H9 (cell line): ENCODE data around the gene SOX30. TPM values are rescaled to one million over a fixed set of nuclear protein-coding genes. Genes with fewer than 3 reads are reported as not detected.

Source experiments
- DNase-seq: peaks from one replicate; pipeline ENCODE4 v3.0.0-alpha.2; 2017
- H2AFZ ChIP-seq: one replicate; pipeline ENCODE4 v1.6.1; 2013; ENCODE audit warnings: mild to moderate bottlenecking, low read length, control low read depth, moderate library complexity
- H2AK5ac ChIP-seq: 2 replicates; pipeline ENCODE4 v1.6.1; 2013; ENCODE audit warnings: low read length, control low read depth, mixed read lengths; ENCODE audit not compliant: insufficient read length
- H2BK120ac ChIP-seq: one replicate; pipeline ENCODE4 v1.6.1; 2013; ENCODE audit warnings: low read depth, mild to moderate bottlenecking, low read length, control low read depth, inconsistent platforms; ENCODE audit not compliant: poor library complexity, severe bottlenecking
- H2BK12ac ChIP-seq: 2 replicates; pipeline ENCODE4 v1.6.1; 2013; ENCODE audit warnings: low read length, control low read depth, mixed read lengths, low read depth; ENCODE audit not compliant: insufficient read length
- H2BK15ac ChIP-seq: 2 replicates; pipeline ENCODE4 v1.6.1; 2013; ENCODE audit warnings: low read depth, low read length, control low read depth
- H2BK20ac ChIP-seq: one replicate; pipeline ENCODE4 v1.6.1; 2013; ENCODE audit warnings: low read depth, mild to moderate bottlenecking, low read length, control low read depth, inconsistent platforms; ENCODE audit not compliant: poor library complexity, severe bottlenecking
- H2BK5ac ChIP-seq: 2 replicates; pipeline ENCODE4 v1.6.1; 2013; ENCODE audit warnings: low read length, control low read depth, mixed read lengths; ENCODE audit not compliant: insufficient read length
- H3K14ac ChIP-seq: 2 replicates; pipeline ENCODE4 v1.6.1; 2013; ENCODE audit warnings: low read length, control low read depth; ENCODE audit not compliant: insufficient read depth
- H3K18ac ChIP-seq: 2 replicates; pipeline ENCODE4 v1.6.1; 2013; ENCODE audit warnings: low read depth, mild to moderate bottlenecking, mixed read lengths, low read length, control low read depth; ENCODE audit not compliant: insufficient read length
- H3K23ac ChIP-seq: 2 replicates; pipeline ENCODE4 v1.6.1; 2013; ENCODE audit warnings: low read length, control low read depth, mixed read lengths, low read depth; ENCODE audit not compliant: insufficient read length
- H3K23me2 ChIP-seq: 2 replicates; pipeline ENCODE4 v1.6.1; 2013; ENCODE audit warnings: low read depth, mild to moderate bottlenecking, mixed read lengths, low read length, control low read depth; ENCODE audit not compliant: insufficient read length, poor library complexity, severe bottlenecking
- H3K27ac ChIP-seq: 2 replicates; pipeline ENCODE4 v1.5.1; 2013; ENCODE audit warnings: low read length, control low read depth, mixed read lengths, low read depth; ENCODE audit not compliant: insufficient read length
- H3K27me3 ChIP-seq: 2 replicates; pipeline ENCODE4 v1.6.1; 2013; ENCODE audit warnings: low read length, control low read depth, inconsistent platforms; ENCODE audit not compliant: insufficient read depth
- H3K4ac ChIP-seq: 2 replicates; pipeline ENCODE4 v1.6.1; 2013; ENCODE audit warnings: low read depth, mild to moderate bottlenecking, control low read depth, inconsistent platforms, low read length, moderate library complexity
- H3K4me1 ChIP-seq: 2 replicates; pipeline ENCODE4 v1.6.1; 2013; ENCODE audit warnings: low read length, control low read depth, inconsistent platforms; ENCODE audit not compliant: insufficient read depth
- H3K4me2 ChIP-seq: 2 replicates; pipeline ENCODE4 v1.6.1; 2013; ENCODE audit warnings: low read length, control low read depth, mixed read lengths; ENCODE audit not compliant: insufficient read length, insufficient read depth
- H3K56ac ChIP-seq: 2 replicates; pipeline ENCODE4 v1.6.1; 2013; ENCODE audit warnings: low read depth, mild to moderate bottlenecking, mixed read lengths, low read length, control low read depth; ENCODE audit not compliant: insufficient read length
- H3K79me1 ChIP-seq: 2 replicates; pipeline ENCODE4 v1.6.1; 2013; ENCODE audit warnings: low read depth, mild to moderate bottlenecking, moderate library complexity, low read length, control low read depth, inconsistent platforms; ENCODE audit not compliant: insufficient read depth, poor library complexity, severe bottlenecking
- H3K79me2 ChIP-seq: 2 replicates; pipeline ENCODE4 v1.6.1; 2013; ENCODE audit warnings: low read length, control low read depth, inconsistent platforms; ENCODE audit not compliant: insufficient read depth
- H3K9ac ChIP-seq: 2 replicates; pipeline ENCODE4 v1.6.1; 2013; ENCODE audit warnings: low read length, control low read depth, mixed read lengths; ENCODE audit not compliant: insufficient read length; ENCODE audit errors: extremely low read depth
- H3K9me3 ChIP-seq: one replicate; pipeline ENCODE4 v1.6.1; 2013; ENCODE audit warnings: low read depth, low read length, inconsistent platforms; ENCODE audit not compliant: control insufficient read depth
- H3T11ph ChIP-seq: one replicate; pipeline ENCODE4 v1.6.1; 2013; ENCODE audit warnings: mild to moderate bottlenecking, low read length, control low read depth, inconsistent platforms
- H4K20me1 ChIP-seq: one replicate; pipeline ENCODE4 v1.6.1; 2013; ENCODE audit not compliant: control insufficient read depth, insufficient read length, insufficient read depth
- H4K5ac ChIP-seq: 2 replicates; pipeline ENCODE4 v1.6.1; 2013; ENCODE audit warnings: low read depth, mild to moderate bottlenecking, mixed read lengths, low read length, control low read depth; ENCODE audit not compliant: insufficient read length
- H4K8ac ChIP-seq: replicated peaks from 2 replicates; pipeline ENCODE4 v1.6.1; 2013; ENCODE audit warnings: low read length, control low read depth, mixed read lengths, low read depth; ENCODE audit not compliant: insufficient read length
- H4K91ac ChIP-seq: 2 replicates; pipeline ENCODE4 v1.6.1; 2013; ENCODE audit warnings: low read depth, mild to moderate bottlenecking, moderate library complexity, mixed read lengths, low read length, control low read depth; ENCODE audit not compliant: insufficient read length
- H3K27ac Mint-ChIP-seq, 3 experiments: 2 replicates in 2 of 3; 3 replicates in 1 of 3; pipeline ENCODE4 v1.8.0; 2020 to 2021; ENCODE audit warnings: mixed read lengths in 3 of 3, mild to moderate bottlenecking in 1 of 3, moderate library complexity in 1 of 3
- H3K27me3 Mint-ChIP-seq: 2 replicates; pipeline ENCODE4 v1.8.0; 2021; ENCODE audit warnings: low read depth, mild to moderate bottlenecking, moderate library complexity, mixed read lengths
- H3K36me3 Mint-ChIP-seq, 3 experiments: 2 replicates in 2 of 3; 3 replicates in 1 of 3; pipeline ENCODE4 v1.8.0; 2020 to 2021; ENCODE audit warnings: low read depth in 3 of 3, mixed read lengths in 3 of 3; ENCODE audit not compliant: insufficient read depth in 1 of 3
- H3K4me1 Mint-ChIP-seq, 2 experiments: 2 replicates each; pipeline ENCODE4 v1.8.0; 2020; ENCODE audit warnings: mixed read lengths in 2 of 2
- H3K4me3 Mint-ChIP-seq, 2 experiments: 2 replicates in 1 of 2; 3 replicates in 1 of 2; pipeline ENCODE4 v1.8.0; 2020 to 2021; ENCODE audit warnings: mild to moderate bottlenecking in 2 of 2, mixed read lengths in 2 of 2, moderate library complexity in 1 of 2
- H3K9me3 Mint-ChIP-seq, 2 experiments: 2 replicates in 1 of 2; 3 replicates in 1 of 2; pipeline ENCODE4 v1.8.0; 2020; ENCODE audit warnings: mild to moderate bottlenecking in 2 of 2, mixed read lengths in 2 of 2, moderate library complexity in 1 of 2
- WGBS: extraction: QIAGEN DNeasy Blood & Tissue Kit; methylation state at CpG from one replicate; pipeline ENCODE4 v1.1.7; 2013; ENCODE audit warnings: missing lambda C conversion rate, low lambda C conversion rate, mixed read lengths; ENCODE audit not compliant: insufficient read length; ENCODE audit errors: extremely low coverage; 5-methylcytosine and 5-hydroxymethylcytosine counted together
- total RNA-seq: library from RNA; stranded (reverse); gene quantifications from 2 replicates; pipeline ENCODE4 v1.2.1, GENCODE V29; 2021
- TF ChIP-seq, protein P1 (sequence below): fragments of 200-600 bp; sonication (generic); conservative IDR thresholded peaks from 3 replicates; pipeline ENCODE4 v1.8.0; 2021; ENCODE audit warnings: antibody characterized with exemption, mild to moderate bottlenecking

Gene SOX30
- total RNA-seq, 1 experiment from 2014 or later, result not detected

DNA sequence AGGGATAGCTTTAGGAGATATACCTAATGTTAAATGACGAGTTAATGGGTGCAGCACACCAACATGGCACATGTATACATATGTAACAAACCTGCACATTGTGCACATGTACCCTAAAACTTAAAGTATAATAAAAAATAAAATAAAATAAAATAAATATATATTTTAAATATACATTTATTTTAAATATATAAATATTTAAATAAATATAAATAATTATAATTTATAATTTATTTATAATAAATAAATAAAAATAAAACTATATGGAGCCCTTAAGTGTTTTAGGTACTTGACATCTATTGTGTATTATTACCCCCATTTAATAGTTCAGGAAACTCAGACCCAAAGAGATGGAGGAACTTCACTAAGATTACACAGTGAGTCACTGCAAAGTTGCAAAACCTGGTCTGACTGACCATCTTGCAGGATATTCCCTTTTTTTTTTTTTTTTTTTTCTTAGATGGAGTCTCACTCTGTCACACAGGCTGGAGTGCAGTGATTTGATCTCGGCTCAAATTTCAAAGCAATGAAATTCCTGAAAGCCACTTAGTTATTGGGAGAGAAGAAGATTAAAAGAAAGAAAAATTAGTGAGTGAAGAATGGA lies 13.3 kb upstream of the SOX30 start:
- Mint-ChIP-seq H3K4me3 (no peak overlapping the region), H3K4me1 (peaks cover 0 to 8% of the 10 kb centered on the region in 2 experiments; a peak in 2 of 4 replicates), H3K36me3 (no peaks in the 10 kb centered on the region), H3K9me3 (peaks cover 8 to 9% of the 10 kb centered on the region in 2 experiments; a peak in 3 of 5 replicates), H3K27me3 (peaks cover 15% of the 10 kb centered on the region), H3K27ac (no peak overlapping the region)
- Histone ChIP-seq H4K20me1 (no peaks in the 10 kb centered on the region), H3K79me1 (no peaks in the 10 kb centered on the region), H4K8ac (no peak overlapping the region), H4K91ac (no peak overlapping the region), H3K56ac (no peak overlapping the region), H3K9me3 (no peaks in the 10 kb centered on the region), H3K18ac (no peak overlapping the region), H3K14ac (no peak overlapping the region), H2AFZ (no peak overlapping the region), H3K27me3 (peaks cover 3% of the 10 kb centered on the region; the same call in 1 of the 2 replicates), H3K23ac (no peak overlapping the region), H3K4ac (no peak overlapping the region), H3K23me2 (no peaks in the 10 kb centered on the region), H2BK120ac (no peak overlapping the region), H3K4me2 (no peak overlapping the region), H3T11ph (no peak overlapping the region), H2BK20ac (no peak overlapping the region), H2BK12ac (no peak overlapping the region), H3K79me2 (no peaks in the 10 kb centered on the region), H3K4me1 (no peaks in the 10 kb centered on the region), H3K9ac (no peak overlapping the region), H4K5ac (no peak overlapping the region), H2BK15ac (no peak overlapping the region), H2BK5ac (no peak overlapping the region), H2AK5ac (no peak overlapping the region), H3K27ac (no peak overlapping the region)
- WGBS, result no CpG with 5 or more reads among the region's 2 CpGs
- no peak for DNase-seq
- TF ChIP-seq, protein P1, sequence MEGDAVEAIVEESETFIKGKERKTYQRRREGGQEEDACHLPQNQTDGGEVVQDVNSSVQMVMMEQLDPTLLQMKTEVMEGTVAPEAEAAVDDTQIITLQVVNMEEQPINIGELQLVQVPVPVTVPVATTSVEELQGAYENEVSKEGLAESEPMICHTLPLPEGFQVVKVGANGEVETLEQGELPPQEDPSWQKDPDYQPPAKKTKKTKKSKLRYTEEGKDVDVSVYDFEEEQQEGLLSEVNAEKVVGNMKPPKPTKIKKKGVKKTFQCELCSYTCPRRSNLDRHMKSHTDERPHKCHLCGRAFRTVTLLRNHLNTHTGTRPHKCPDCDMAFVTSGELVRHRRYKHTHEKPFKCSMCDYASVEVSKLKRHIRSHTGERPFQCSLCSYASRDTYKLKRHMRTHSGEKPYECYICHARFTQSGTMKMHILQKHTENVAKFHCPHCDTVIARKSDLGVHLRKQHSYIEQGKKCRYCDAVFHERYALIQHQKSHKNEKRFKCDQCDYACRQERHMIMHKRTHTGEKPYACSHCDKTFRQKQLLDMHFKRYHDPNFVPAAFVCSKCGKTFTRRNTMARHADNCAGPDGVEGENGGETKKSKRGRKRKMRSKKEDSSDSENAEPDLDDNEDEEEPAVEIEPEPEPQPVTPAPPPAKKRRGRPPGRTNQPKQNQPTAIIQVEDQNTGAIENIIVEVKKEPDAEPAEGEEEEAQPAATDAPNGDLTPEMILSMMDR, result no peak
